GM12878 (cell line): ENCODE measurements around the gene PRM2. TPM values are rescaled to one million over a fixed set of nuclear protein-coding genes. Genes with fewer than 3 reads are reported as not detected.

Source experiments
- ATAC-seq: fragments of 200-7000 bp; cut with Tn5 transposase; 3 replicates; pipeline ENCODE4 v1.9.1; 2020; ENCODE audit warnings: mild to moderate bottlenecking, moderate library complexity
- BruUV-seq: library from RNA; stranded (reverse); fragments of 400-500 nt; replicated peaks from 2 replicates; lab custom pipeline; 2021; lab: Mats Ljungman, UMichigan
- CTCF ChIA-PET: fragments of 300-600 bp; sonication (Branson Sonifier 250); formaldehyde crosslinking; extraction: SDS; loops from one replicate; lab custom pipeline; 2021; ENCODE audit warnings: inconsistent platforms; lab: Yijun Ruan, JAX
- POLR2A ChIA-PET: fragments of 350-600 bp; formaldehyde crosslinking; extraction: SDS; loops from one replicate; lab custom pipeline; 2021; ENCODE audit warnings: inconsistent platforms; lab: Charles Lee
- RAD21 ChIA-PET: fragments of 300-600 bp; sonication (Branson Sonifier 250); formaldehyde crosslinking; loops from one replicate; lab custom pipeline; 2023; ENCODE audit warnings: antibody characterized with exemption; ENCODE audit not compliant: unreplicated experiment; lab: Charles Lee
- SMC1A ChIA-PET: fragments of 300-600 bp; sonication (Branson Sonifier 250); formaldehyde crosslinking; loops from one replicate; lab custom pipeline; 2023; ENCODE audit not compliant: unreplicated experiment, uncharacterized antibody; lab: Charles Lee
- DNase-seq: peaks from one replicate; pipeline ENCODE4 v3.0.0-alpha.2; 2011; ENCODE audit warnings: low read depth, low spot score
- FAIRE-seq: peaks from 3 replicates; lab custom pipeline; 2011; peaks lifted over from hg19 to GRCh38; lab: Jason Lieb, UNC
- H2AFZ ChIP-seq: 2 replicates; pipeline ENCODE4 v1.6.0; 2011; ENCODE audit warnings: low read depth, low read length, control low read depth; ENCODE audit not compliant: control insufficient read depth
- H3K27ac ChIP-seq: 2 replicates; pipeline ENCODE4 v1.5.1; 2011; ENCODE audit warnings: control low read depth; ENCODE audit not compliant: control insufficient read depth, insufficient read depth
- H3K27me3 ChIP-seq, 2 experiments: replicated peaks in 1 of 2; 2 replicates each; pipeline versions ENCODE4 v1.6.0 to v1.6.1; 2011; ENCODE audit warnings: low read length in 1 of 2; ENCODE audit not compliant: control insufficient read depth in 2 of 2, insufficient read depth in 2 of 2
- H3K36me3 ChIP-seq, 2 experiments: 2 replicates each; pipeline ENCODE4 v1.5.1; 2011; ENCODE audit warnings: low read length in 1 of 2; ENCODE audit not compliant: control insufficient read depth in 2 of 2, insufficient read depth in 2 of 2
- H3K4me1 ChIP-seq: 2 replicates; pipeline ENCODE4 v1.6.1; 2011; ENCODE audit warnings: mild to moderate bottlenecking, low read length, moderate library complexity, mixed read lengths; ENCODE audit not compliant: control insufficient read depth, insufficient read depth
- H3K4me2 ChIP-seq: 2 replicates; pipeline ENCODE4 v1.6.0; 2011; ENCODE audit warnings: control low read depth; ENCODE audit not compliant: control insufficient read depth, insufficient read depth
- H3K4me3 ChIP-seq: fragments of 200-600 bp; sonication (generic); 2 replicates; pipeline ENCODE4 v1.5.1; 2016
- H3K79me2 ChIP-seq: 2 replicates; pipeline ENCODE4 v1.6.0; 2011; ENCODE audit warnings: low read length; ENCODE audit not compliant: control insufficient read depth, insufficient read depth
- H3K9ac ChIP-seq: 2 replicates; pipeline ENCODE4 v1.8.0; 2011; ENCODE audit warnings: low read length, control low read depth, mixed read lengths; ENCODE audit not compliant: control insufficient read depth, insufficient read depth
- H3K9me3 ChIP-seq: replicated peaks from 3 replicates; pipeline ENCODE4 v1.5.1; 2011; ENCODE audit warnings: mild to moderate bottlenecking, low read length; ENCODE audit not compliant: control insufficient read depth, insufficient read depth
- H4K20me1 ChIP-seq: 2 replicates; pipeline ENCODE4 v1.6.0; 2011; ENCODE audit not compliant: control insufficient read depth, insufficient read depth
- BACH1 ChIP-seq: fragments of 450-650 bp; IDR thresholded peaks from 2 replicates; pipeline ENCODE4 v1.6.1; 2017; ENCODE audit warnings: mild to moderate bottlenecking, borderline replicate concordance
- CBX5 ChIP-seq: sonication (generic); IDR thresholded peaks from 2 replicates; pipeline ENCODE4 v1.6.1; 2016; ENCODE audit warnings: low read depth, moderate library complexity, mild to moderate bottlenecking, inconsistent platforms
- CHD1 ChIP-seq: IDR thresholded peaks from 2 replicates; pipeline ENCODE4 v1.6.1; 2012; ENCODE audit warnings: low read depth, low read length, improper control_type of control experiment
- CHD2 ChIP-seq: IDR thresholded peaks from 2 replicates; pipeline ENCODE4 v1.6.1; 2011; ENCODE audit warnings: low read depth, low read length, improper control_type of control experiment, borderline replicate concordance
- ETV6 ChIP-seq, 2 experiments: fragments of 450-650 bp in 1 of 2; IDR thresholded peaks in 1 of 2; conservative IDR thresholded peaks in 1 of 2; 2 replicates each; pipeline ENCODE4 v1.6.1; 2014; ENCODE audit warnings: antibody characterized with exemption in 1 of 2, borderline replicate concordance in 1 of 2, low read depth in 1 of 2, mild to moderate bottlenecking in 1 of 2, moderate library complexity in 1 of 2
- FOXK2 ChIP-seq: fragments of 450-650 bp; IDR thresholded peaks from 2 replicates; pipeline ENCODE4 v1.6.1; 2017; ENCODE audit warnings: mild to moderate bottlenecking, moderate library complexity
- GATAD2B ChIP-seq: fragments of 450-650 bp; conservative IDR thresholded peaks from 2 replicates; pipeline ENCODE4 v1.6.1; 2017; ENCODE audit warnings: low read depth, mild to moderate bottlenecking, moderate library complexity
- POLR2AphosphoS5 ChIP-seq: IDR thresholded peaks from 2 replicates; pipeline ENCODE4 v1.6.1; 2011; ENCODE audit warnings: mild to moderate bottlenecking, low read length, inconsistent platforms
- SMARCA5 ChIP-seq: fragments of 450-650 bp; IDR thresholded peaks from 2 replicates; pipeline ENCODE4 v1.6.1; 2017; ENCODE audit warnings: mild to moderate bottlenecking
- SREBF2 ChIP-seq: IDR thresholded peaks from 2 replicates; pipeline ENCODE4 v1.6.1; 2012; ENCODE audit warnings: mild to moderate bottlenecking, low read length
- TBL1XR1 ChIP-seq: IDR thresholded peaks from 2 replicates; pipeline ENCODE4 v1.6.1; 2012; ENCODE audit warnings: low read depth, low read length, improper control_type of control experiment
- TCF3 ChIP-seq: IDR thresholded peaks from 2 replicates; pipeline ENCODE4 v1.6.1; 2012; ENCODE audit warnings: low read depth, mild to moderate bottlenecking, low read length, borderline replicate concordance; ENCODE audit not compliant: insufficient read depth
- ZNF217 ChIP-seq: fragments of 450-650 bp; IDR thresholded peaks from 2 replicates; pipeline ENCODE4 v1.6.1; 2017; ENCODE audit warnings: antibody characterized with exemption, mild to moderate bottlenecking
- ZNF384 ChIP-seq: IDR thresholded peaks from 2 replicates; pipeline ENCODE4 v1.6.1; 2012; ENCODE audit warnings: low read depth, mild to moderate bottlenecking, low read length, improper control_type of control experiment, borderline replicate concordance
- WGBS: methylation state at CpG from one replicate; pipeline ENCODE4 v1.1.6; 2016; ENCODE audit warnings: low lambda C conversion rate; ENCODE audit not compliant: insufficient replicate concordance, insufficient coverage; ENCODE audit errors: missing lambda C conversion rate; 5-methylcytosine and 5-hydroxymethylcytosine counted together
- in situ Hi-C: fragments of 300-500 bp; cut with MboI; formaldehyde crosslinking; loops from 9 replicates; pipeline ENCODE4 v1.14.3; 2018; ENCODE audit warnings: mixed read lengths
- intact Hi-C: fragments of 100-400 bp; cut with micrococcal nuclease; formaldehyde crosslinking; loops from one replicate; pipeline ENCODE4 v1.14.2; 2022; ENCODE audit not compliant: unreplicated experiment
- polyA plus RNA-seq, 11 experiments: library from polyadenylated mRNA; depleted of rRNA in 4 of 11; unstranded in 6 of 11; stranded (reverse) in 5 of 11; fragments of >200 nt; fragmentation: Nextera tagmentation in 4 of 11; fragmentation: Illumina TruSeq in 1 of 11; extraction: Ambion mirVana in 4 of 11; extraction: Trizol in 1 of 11; gene quantifications; 1 replicate in 1 of 11; 2 replicates in 10 of 11; pipeline versions ENCODE4 v1.2.1 to v1.2.3, GENCODE V29; 2011 to 2016; ENCODE audit warnings: inconsistent platforms in 2 of 11, missing spikeins in 2 of 11, low read depth in 1 of 11
- total RNA-seq, 4 experiments: library from RNA; depleted of rRNA in 3 of 4; stranded (reverse); fragments of >200 nt in 3 of 4; fragmentation: Illumina TruSeq in 1 of 4; extraction: Trizol in 1 of 4; gene quantifications; 2 replicates each; pipeline versions ENCODE4 v1.2.1 to v1.2.3, GENCODE V29; 2013 to 2021
- TF ChIP-seq, protein P1 (sequence below): fragments of 450-650 bp; IDR thresholded peaks from 2 replicates; pipeline ENCODE4 v1.6.1; 2017; ENCODE audit warnings: low read depth, mild to moderate bottlenecking, moderate library complexity
- TF ChIP-seq, protein P2 (sequence below): fragments of 450-650 bp; conservative IDR thresholded peaks from 2 replicates; pipeline ENCODE4 v1.6.1; 2017; ENCODE audit warnings: mild to moderate bottlenecking, moderate library complexity
- TF ChIP-seq, protein P3 (sequence below): IDR thresholded peaks from 2 replicates; pipeline ENCODE4 v1.6.1; 2012; ENCODE audit warnings: low read depth, low read length, improper control_type of control experiment

The PRM2 gene
- total and polyA plus RNA-seq, 10 of the 15 experiments (the other 5 are each of a cell fraction or from before 2014, with no cell fraction given), result not detected

DNA sequence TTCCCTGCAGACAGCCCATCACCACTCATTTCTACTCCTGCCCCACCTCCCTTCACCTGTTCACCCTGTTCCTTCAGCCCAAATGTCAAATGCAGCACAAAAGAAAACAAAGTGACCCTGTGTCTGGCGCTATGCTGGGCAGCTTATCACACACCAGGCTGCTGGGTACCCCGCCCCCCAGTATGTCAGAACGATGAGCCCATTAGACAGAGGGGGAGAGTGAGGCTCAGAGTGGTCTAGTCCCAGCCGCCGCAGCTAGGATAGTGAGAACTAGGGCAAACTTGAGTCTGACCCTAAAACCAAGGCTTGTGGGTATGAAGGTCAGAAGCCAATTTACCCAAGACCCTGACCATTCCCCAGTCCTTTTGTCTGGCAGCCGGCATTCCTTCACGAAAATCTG lies 11.2 kb downstream of the PRM2 start (continued):
- TF ChIP-seq, protein P1, sequence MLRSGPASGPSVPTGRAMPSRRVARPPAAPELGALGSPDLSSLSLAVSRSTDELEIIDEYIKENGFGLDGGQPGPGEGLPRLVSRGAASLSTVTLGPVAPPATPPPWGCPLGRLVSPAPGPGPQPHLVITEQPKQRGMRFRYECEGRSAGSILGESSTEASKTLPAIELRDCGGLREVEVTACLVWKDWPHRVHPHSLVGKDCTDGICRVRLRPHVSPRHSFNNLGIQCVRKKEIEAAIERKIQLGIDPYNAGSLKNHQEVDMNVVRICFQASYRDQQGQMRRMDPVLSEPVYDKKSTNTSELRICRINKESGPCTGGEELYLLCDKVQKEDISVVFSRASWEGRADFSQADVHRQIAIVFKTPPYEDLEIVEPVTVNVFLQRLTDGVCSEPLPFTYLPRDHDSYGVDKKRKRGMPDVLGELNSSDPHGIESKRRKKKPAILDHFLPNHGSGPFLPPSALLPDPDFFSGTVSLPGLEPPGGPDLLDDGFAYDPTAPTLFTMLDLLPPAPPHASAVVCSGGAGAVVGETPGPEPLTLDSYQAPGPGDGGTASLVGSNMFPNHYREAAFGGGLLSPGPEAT, result no peak
- no peak for TF ChIP-seq FOXK2
- no peak for TF ChIP-seq CHD1
- TF ChIP-seq CBX5, result no peak
- no peak for TF ChIP-seq TBL1XR1
- TF ChIP-seq BACH1, result no peak
- TF ChIP-seq SREBF2, result no peak

DNA sequence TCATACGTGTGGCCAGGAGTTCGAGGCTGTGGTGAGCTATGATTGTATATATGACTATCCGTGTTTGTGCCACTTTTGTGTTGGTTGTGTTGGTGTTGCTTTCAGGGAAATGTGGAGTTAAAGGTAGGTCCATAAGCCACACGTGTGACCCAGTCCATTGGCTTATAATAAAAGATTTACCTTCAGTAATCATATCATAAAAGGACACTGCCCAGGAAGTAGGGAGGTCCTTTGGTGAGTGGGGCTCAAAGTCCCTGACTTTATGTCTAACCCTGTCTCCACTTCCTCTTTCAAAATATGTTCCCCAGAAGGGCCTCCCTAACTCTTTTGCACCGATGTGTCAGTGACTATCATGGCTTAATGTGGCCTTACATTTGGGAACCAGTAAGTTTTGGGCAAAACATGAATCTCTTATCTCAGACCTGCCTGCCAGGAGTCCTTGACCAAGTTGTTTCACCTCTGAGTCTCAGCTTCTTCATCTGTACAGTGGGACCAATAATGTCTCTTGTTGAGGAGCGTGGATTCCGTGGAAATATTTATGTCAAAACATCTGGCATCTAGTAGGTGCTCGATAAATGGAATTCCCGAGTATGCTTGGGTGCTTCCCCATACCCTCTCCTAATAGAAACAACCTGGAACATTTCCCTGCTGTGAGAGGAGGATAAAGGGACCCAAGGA lies 12.0 kb downstream of the PRM2 start:
- ChIA-PET CTCF (interaction anchor here (1.5 to 11.0 kb wide), 3 partner anchors 34 to 293 kb away, joined by 3 to 170 read pairs (median 5); no protein-coding TSS in a partner anchor), SMC1A (interaction anchor here (0.6 to 2.6 kb wide), 7 partner anchors 10 to 92 kb away, joined by 3 to 27 read pairs (median 3); no protein-coding TSS in a partner anchor), RAD21 (interaction anchor here (0.7 to 4.2 kb wide), 5 partner anchors 9 to 34 kb away, joined by 3 to 26 read pairs (median 4); partner anchors contain the start of genes PRM3 and SOCS1), POLR2A (interaction anchor here (0.9 to 1.5 kb wide), 4 partner anchors 33 to 48 kb away, joined by 3 to 6 read pairs (median 4); no protein-coding TSS in a partner anchor)
- 54% methylated on average over 9 of the region's 9 CpGs for WGBS
- peak; percentile 79 for ATAC-seq
- peak; percentile 38 for FAIRE-seq
- no peak overlapping the region; the same call in 1 of the 2 replicates for H3K9ac ChIP-seq
- no peaks in the 10 kb centered on the region for H3K79me2 ChIP-seq
- intact Hi-C loops, result no loop called here
- no peaks in the 10 kb centered on the region; the same call in 2 of the 3 replicates for H3K9me3 ChIP-seq
- no peak for DNase-seq
- H3K27me3 ChIP-seq, result no peaks in the 10 kb centered on the region
- no peak overlapping the region for H3K4me3 ChIP-seq
- H3K4me2 ChIP-seq, result peak overlapping the region; percentile 56
- peaks cover 19% of the 10 kb centered on the region for H3K4me1 ChIP-seq
- H4K20me1 ChIP-seq, result no peaks in the 10 kb centered on the region
- BruUV-seq, result no TSS peak
- H3K27ac ChIP-seq, result peak overlapping the region; percentile 45; the same call in 1 of the 2 replicates
- H3K36me3 ChIP-seq, result no peaks in the 10 kb centered on the region
- peak overlapping the region; percentile 57 for H2AFZ ChIP-seq
- in situ Hi-C loops, result no loop called here
- TF ChIP-seq GATAD2B (no peak), SMARCA5 (no peak; the same call in none of the 2 replicates), TCF3 (no peak), CHD2 (no peak), ZNF217 (peak; percentile 81), ETV6 (conservative IDR thresholded peaks at IDR 0.05 in 1 of 2, IDR thresholded peaks at IDR 0.05 in 1 of 2; ENCODE audit: borderline replicate concordance in 1 of 2, low read depth in 1 of 2) (no peak), POLR2AphosphoS5 (no peak), ZNF384 (no peak)
- TF ChIP-seq, protein P2, sequence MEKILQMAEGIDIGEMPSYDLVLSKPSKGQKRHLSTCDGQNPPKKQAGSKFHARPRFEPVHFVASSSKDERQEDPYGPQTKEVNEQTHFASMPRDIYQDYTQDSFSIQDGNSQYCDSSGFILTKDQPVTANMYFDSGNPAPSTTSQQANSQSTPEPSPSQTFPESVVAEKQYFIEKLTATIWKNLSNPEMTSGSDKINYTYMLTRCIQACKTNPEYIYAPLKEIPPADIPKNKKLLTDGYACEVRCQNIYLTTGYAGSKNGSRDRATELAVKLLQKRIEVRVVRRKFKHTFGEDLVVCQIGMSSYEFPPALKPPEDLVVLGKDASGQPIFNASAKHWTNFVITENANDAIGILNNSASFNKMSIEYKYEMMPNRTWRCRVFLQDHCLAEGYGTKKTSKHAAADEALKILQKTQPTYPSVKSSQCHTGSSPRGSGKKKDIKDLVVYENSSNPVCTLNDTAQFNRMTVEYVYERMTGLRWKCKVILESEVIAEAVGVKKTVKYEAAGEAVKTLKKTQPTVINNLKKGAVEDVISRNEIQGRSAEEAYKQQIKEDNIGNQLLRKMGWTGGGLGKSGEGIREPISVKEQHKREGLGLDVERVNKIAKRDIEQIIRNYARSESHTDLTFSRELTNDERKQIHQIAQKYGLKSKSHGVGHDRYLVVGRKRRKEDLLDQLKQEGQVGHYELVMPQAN, result 0 out of 2 replicates have a peak, but pooled peaks have one; percentile 53
- TF ChIP-seq, protein P3, sequence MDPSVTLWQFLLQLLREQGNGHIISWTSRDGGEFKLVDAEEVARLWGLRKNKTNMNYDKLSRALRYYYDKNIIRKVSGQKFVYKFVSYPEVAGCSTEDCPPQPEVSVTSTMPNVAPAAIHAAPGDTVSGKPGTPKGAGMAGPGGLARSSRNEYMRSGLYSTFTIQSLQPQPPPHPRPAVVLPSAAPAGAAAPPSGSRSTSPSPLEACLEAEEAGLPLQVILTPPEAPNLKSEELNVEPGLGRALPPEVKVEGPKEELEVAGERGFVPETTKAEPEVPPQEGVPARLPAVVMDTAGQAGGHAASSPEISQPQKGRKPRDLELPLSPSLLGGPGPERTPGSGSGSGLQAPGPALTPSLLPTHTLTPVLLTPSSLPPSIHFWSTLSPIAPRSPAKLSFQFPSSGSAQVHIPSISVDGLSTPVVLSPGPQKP, result no peak
